Tibial nerve (tissue), 4 donors: ENCODE data around the gene MT2A. TPM values are rescaled to one million over a fixed set of nuclear protein-coding genes. Genes with fewer than 3 reads are reported as not detected.

Experiments used
- DNase-seq, 2 donors: peaks; one replicate each; pipeline ENCODE4 v3.0.0-alpha.2; 2019; ENCODE audit warnings: low spot score in 2 of 2
- H3K27ac ChIP-seq, 4 donors: fragments of 200-600 bp; sonication (generic) in 3 of 4; one replicate each; pipeline ENCODE4 v1.5.1; 2017 to 2019; ENCODE audit warnings: mild to moderate bottlenecking in 1 of 4
- H3K27me3 ChIP-seq, 2 donors: fragments of 200-600 bp; sonication (generic) in 1 of 2; one replicate each; pipeline versions ENCODE4 v1.5.1 to v1.6.0; 2017 to 2019
- H3K36me3 ChIP-seq, 3 donors: fragments of 200-600 bp; sonication (generic); one replicate each; pipeline ENCODE4 v1.5.1; 2018 to 2019
- H3K4me1 ChIP-seq, 4 donors: fragments of 200-600 bp; sonication (generic) in 3 of 4; one replicate each; pipeline ENCODE4 v1.5.1; 2017 to 2019
- H3K4me3 ChIP-seq, 4 donors: fragments of 200-600 bp; sonication (generic) in 3 of 4; one replicate each; pipeline ENCODE4 v1.5.1; 2017 to 2019; ENCODE audit warnings: mild to moderate bottlenecking in 1 of 4, moderate library complexity in 1 of 4
- H3K9me3 ChIP-seq, 4 donors: fragments of 200-600 bp; sonication (generic) in 3 of 4; one replicate each; pipeline ENCODE4 v1.5.1; 2017 to 2019
- CTCF ChIP-seq, 5 experiments: fragments of 200-600 bp in 3 of 5; fragments of 450-650 bp in 2 of 5; sonication (generic) in 3 of 5; IDR thresholded peaks; one replicate each; pipeline ENCODE4 v1.5.1; 2016 to 2019; ENCODE audit warnings: antibody characterized with exemption in 5 of 5, mild to moderate bottlenecking in 3 of 5, moderate library complexity in 2 of 5
- EP300 ChIP-seq, 2 donors: sonication (generic); formaldehyde crosslinking; IDR thresholded peaks; one replicate each; pipeline ENCODE4 v1.6.1; 2017; ENCODE audit warnings: antibody characterized with exemption in 2 of 2, mild to moderate bottlenecking in 1 of 2
- POLR2A ChIP-seq, 2 donors: fragments of 450-650 bp; IDR thresholded peaks; one replicate each; pipeline ENCODE4 v1.6.1; 2017; ENCODE audit warnings: antibody characterized with exemption in 2 of 2, mild to moderate bottlenecking in 2 of 2, moderate library complexity in 2 of 2
- WGBS, 2 donors: methylation state at CpG; one replicate each; pipeline ENCODE4 v1.1.5; 2018; 5-methylcytosine and 5-hydroxymethylcytosine counted together
- total RNA-seq, 4 donors: library from RNA; depleted of rRNA; stranded (reverse); fragments of >200 nt; gene quantifications; one replicate each; pipeline ENCODE4 v1.1.0, GENCODE V29; 2016

Gene MT2A
- total RNA-seq, 4 donors from 2014 or later = 154 to 612 (median 354) TPM

DNA sequence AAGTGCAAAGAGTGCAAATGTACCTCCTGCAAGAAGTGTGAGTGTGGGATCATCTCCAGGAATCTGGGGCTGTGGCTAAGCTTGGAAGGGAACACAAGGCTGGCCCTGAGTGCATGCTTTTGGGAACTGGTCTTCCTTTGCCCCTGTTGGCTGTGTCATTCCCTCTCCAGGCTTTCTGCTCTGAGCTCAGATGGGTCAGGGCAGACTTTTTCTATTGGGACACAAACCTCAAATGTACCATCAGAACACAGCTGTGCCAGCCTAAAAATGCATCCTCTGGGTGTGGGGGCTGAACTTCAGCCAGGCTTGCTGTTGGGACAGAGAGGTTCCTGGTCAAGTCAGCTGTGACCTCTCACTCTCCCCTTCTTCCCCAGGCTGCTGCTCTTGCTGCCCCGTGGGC lies 44.2 kb downstream of the MT2A start:
- Histone ChIP-seq H3K9me3 (no peaks in the 10 kb centered on the region), H3K27me3 (peaks cover 0 to 14% of the 10 kb centered on the region in 2 donors), H3K36me3 (no peaks in the 10 kb centered on the region), H3K27ac (no peak overlapping the region), H3K4me1 (peaks cover 0 to 6% (median 1%) of the 10 kb centered on the region in 4 donors), H3K4me3 (no peak overlapping the region)
- TF ChIP-seq CTCF (IDR thresholded peaks at IDR 0.05) (no peak), POLR2A (IDR thresholded peaks at IDR 0.05) (no peak), EP300 (IDR thresholded peaks at IDR 0.05) (no peak)
- 44 to 75% methylated on average over 1 of the region's 1 CpG for WGBS, 2 donors
- no peak for DNase-seq

GRCh38 chr16:56653218-56653617 lies 44.8 kb downstream of the MT2A start:
- peaks cover 0 to 12% (median 7%) of the 10 kb centered on the region in 4 donors for H3K4me1 ChIP-seq
- H3K9me3 ChIP-seq = no peaks in the 10 kb centered on the region
- H3K36me3 ChIP-seq = no peaks in the 10 kb centered on the region
- H3K27me3 ChIP-seq = peaks cover 0 to 9% of the 10 kb centered on the region in 2 donors
- no peak overlapping the region for H3K27ac ChIP-seq
- no peak overlapping the region for H3K4me3 ChIP-seq
- WGBS, 2 donors = 79 to 83% methylated on average over 7 of the region's 7 CpGs
- TF ChIP-seq EP300 (IDR thresholded peaks at IDR 0.05) (no peak), CTCF (IDR thresholded peaks at IDR 0.05) (no peak), POLR2A (IDR thresholded peaks at IDR 0.05) (no peak)
- no peak for DNase-seq

- 2 to 3% methylated on average over 26 to 43 of the region's 46 CpGs for WGBS, 2 donors
- peak; percentile 49 to 62 for DNase-seq
- Histone ChIP-seq H3K4me3 (peak within 1 kb of the TSS; percentile 44 to 69 (median 55)), H3K27me3 (peaks cover 0 to 27% of the 10 kb centered on the region in 2 donors), H3K27ac (peak within 1 kb of the TSS in 2 of 4 donors; percentile 59 to 78), H3K9me3 (no peaks in the 10 kb centered on the region), H3K4me1 (peaks cover 0 to 22% (median 16%) of the 10 kb centered on the region in 4 donors), H3K36me3 (no peaks in the 10 kb centered on the region)
- TF ChIP-seq POLR2A (IDR thresholded peaks at IDR 0.05) (peak in 1 of 2 donors; percentile 12), EP300 (IDR thresholded peaks at IDR 0.05) (peak in 1 of 2 donors; percentile 44), CTCF (IDR thresholded peaks at IDR 0.05) (no peak)
Observed at GRCh38 chr16:56657555-56658326, 49.4 kb downstream of the MT2A start, which contains the start of gene MT1F. Gene MT1F (plus strand): TSS chr16:56657959. CDS start chr16:56658059, 100 bp downstream.

DNA sequence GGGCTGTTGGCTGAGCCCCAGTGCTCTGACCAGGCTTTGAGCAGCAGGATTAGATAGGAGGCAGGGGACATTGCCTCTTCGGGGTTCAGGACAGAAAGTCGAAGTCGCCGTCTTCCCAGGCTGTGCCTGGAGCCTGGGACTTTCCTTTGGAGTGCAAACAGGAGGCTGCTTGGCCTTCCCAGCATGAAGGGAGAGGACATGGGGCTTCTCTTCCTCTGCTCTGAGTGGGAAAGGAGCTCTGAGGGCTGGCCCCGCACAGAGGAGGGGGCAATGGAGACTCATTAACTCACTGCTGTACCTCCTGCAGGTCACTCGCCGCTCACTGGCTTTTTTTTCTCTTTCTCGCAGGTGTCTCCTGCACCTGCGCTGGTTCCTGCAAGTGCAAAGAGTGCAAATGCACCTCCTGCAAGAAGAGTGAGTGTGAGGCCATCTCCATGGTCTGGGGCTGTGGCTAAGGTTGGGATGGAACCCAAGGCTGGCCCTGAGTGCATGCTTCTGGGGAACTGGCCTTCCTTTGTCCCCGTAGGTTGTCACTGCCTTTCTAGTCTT lies 50.0 kb downstream of the MT2A start:
- 39 to 43% methylated on average over 5 to 10 of the region's 10 CpGs for WGBS, 2 donors
- DNase-seq = no peak
- H3K36me3 ChIP-seq = no peaks in the 10 kb centered on the region
- peak overlapping the region in 2 of 4 donors; percentile 59 to 78 for H3K27ac ChIP-seq
- peak overlapping the region in 3 of 4 donors; percentile 51 to 69 (median 59) for H3K4me3 ChIP-seq
- no peaks in the 10 kb centered on the region for H3K9me3 ChIP-seq
- TF ChIP-seq POLR2A (IDR thresholded peaks at IDR 0.05) = no peak
- TF ChIP-seq EP300 (IDR thresholded peaks at IDR 0.05) = no peak
- no peak for TF ChIP-seq CTCF (IDR thresholded peaks at IDR 0.05)
- peaks cover 0 to 28% (median 21%) of the 10 kb centered on the region in 4 donors for H3K4me1 ChIP-seq
- peaks cover 0 to 33% of the 10 kb centered on the region in 2 donors for H3K27me3 ChIP-seq

Other genes starting within 250 kb of the MT2A start
- 100 to 1,000 TPM; 263 to 334 (median 292) TPM for gene AMFR, start 183.0 kb upstream of the MT2A start, total RNA-seq
- 10 to 100 TPM; 41.5 to 57.3 (median 47.2) TPM for gene NUDT21, start 157.3 kb upstream of the MT2A start, total RNA-seq
- gene OGFOD1, start 157.0 kb upstream of the MT2A start, total RNA-seq = 10 to 100 TPM; 28.8 to 39.6 (median 35.6) TPM
- gene BBS2, start 88.6 kb upstream of the MT2A start, total RNA-seq = 100 to 1,000 TPM in 3 of 4 donors, 10 to 100 TPM in 1; 79.8 to 144 (median 120) TPM
- not detected for gene MT4, start 43.5 kb upstream of the MT2A start, total RNA-seq
- gene MT3, start 19.1 kb upstream of the MT2A start, total RNA-seq = 100 to 1,000 TPM in 3 of 4 donors, 10 to 100 TPM in 1; 92.4 to 291 (median 156) TPM
- 1,000 to 10,000 TPM in 1 of 4 donors, 100 to 1,000 TPM in 3; 229 to 1,068 (median 290) TPM for gene MT1E, start 17.2 kb downstream of the MT2A start, total RNA-seq
- 100 to 1,000 TPM in 1 of 4 donors, 10 to 100 TPM in 3; 38.5 to 103 (median 53.2) TPM for gene MT1M, start 24.1 kb downstream of the MT2A start, total RNA-seq
- gene MT1A, start 30.1 kb downstream of the MT2A start, total RNA-seq = 100 to 1,000 TPM in 1 of 4 donors, 10 to 100 TPM in 2, not detected in 1; 18.8 to 365 (median 93.3) TPM
- gene MT1B, start 43.3 kb downstream of the MT2A start, total RNA-seq = not detected
- 10 to 100 TPM in 2 of 4 donors, 1 to 10 TPM in 2; 3.0 to 34.3 (median 11.3) TPM for gene MT1F, start 49.4 kb downstream of the MT2A start, total RNA-seq
- gene MT1G, start 59.5 kb downstream of the MT2A start, total RNA-seq = 10 to 100 TPM in 3 of 4 donors, not detected in 1; 41.1 to 87.7 (median 49.2) TPM
- gene MT1H, start 61.2 kb downstream of the MT2A start, total RNA-seq = 1 to 10 TPM in 2 of 4 donors, not detected in 2; 2.4 to 5.1 TPM
- 1,000 to 10,000 TPM in 2 of 4 donors, 100 to 1,000 TPM in 2; 457 to 1,918 (median 1,024) TPM for gene MT1X, start 73.9 kb downstream of the MT2A start, total RNA-seq
- gene NUP93, start 121.5 kb downstream of the MT2A start, total RNA-seq = 10 to 100 TPM; 27.6 to 65.7 (median 43.8) TPM